Gastrocnemius medialis (tissue), 4 donors: ENCODE data around the gene TMCO4.

ENCODE experiments used
- POLR2A ChIP-seq, 2 donors: fragments of 450-650 bp; IDR thresholded peaks; one replicate each; pipeline ENCODE4 v1.6.1; 2017; ENCODE audit warnings: antibody characterized with exemption in 2 of 2, mild to moderate bottlenecking in 2 of 2, moderate library complexity in 2 of 2
- TF ChIP-seq, protein P1 (sequence below), 5 experiments: fragments of 450-650 bp in 3 of 5; fragments of 200-600 bp in 2 of 5; sonication (generic) in 2 of 5; IDR thresholded peaks in 4 of 5; conservative IDR thresholded peaks in 1 of 5; 1 replicate in 4 of 5; 2 replicates in 1 of 5; pipeline ENCODE4 v1.5.1; 2016 to 2019; ENCODE audit warnings: antibody characterized with exemption in 5 of 5, mild to moderate bottlenecking in 3 of 5, moderate library complexity in 3 of 5

GRCh38 chr1:19709260-19709793 lies 90.4 kb downstream of the TMCO4 start:
- no peak for TF ChIP-seq POLR2A (IDR thresholded peaks at IDR 0.05)
- TF ChIP-seq, protein P1, sequence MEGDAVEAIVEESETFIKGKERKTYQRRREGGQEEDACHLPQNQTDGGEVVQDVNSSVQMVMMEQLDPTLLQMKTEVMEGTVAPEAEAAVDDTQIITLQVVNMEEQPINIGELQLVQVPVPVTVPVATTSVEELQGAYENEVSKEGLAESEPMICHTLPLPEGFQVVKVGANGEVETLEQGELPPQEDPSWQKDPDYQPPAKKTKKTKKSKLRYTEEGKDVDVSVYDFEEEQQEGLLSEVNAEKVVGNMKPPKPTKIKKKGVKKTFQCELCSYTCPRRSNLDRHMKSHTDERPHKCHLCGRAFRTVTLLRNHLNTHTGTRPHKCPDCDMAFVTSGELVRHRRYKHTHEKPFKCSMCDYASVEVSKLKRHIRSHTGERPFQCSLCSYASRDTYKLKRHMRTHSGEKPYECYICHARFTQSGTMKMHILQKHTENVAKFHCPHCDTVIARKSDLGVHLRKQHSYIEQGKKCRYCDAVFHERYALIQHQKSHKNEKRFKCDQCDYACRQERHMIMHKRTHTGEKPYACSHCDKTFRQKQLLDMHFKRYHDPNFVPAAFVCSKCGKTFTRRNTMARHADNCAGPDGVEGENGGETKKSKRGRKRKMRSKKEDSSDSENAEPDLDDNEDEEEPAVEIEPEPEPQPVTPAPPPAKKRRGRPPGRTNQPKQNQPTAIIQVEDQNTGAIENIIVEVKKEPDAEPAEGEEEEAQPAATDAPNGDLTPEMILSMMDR (IDR thresholded peaks at IDR 0.05 in 4 of 5, conservative IDR thresholded peaks at IDR 0.05 in 1 of 5), result no peak
